H7 (cell line): ENCODE data around the gene METTL24. TPM values are rescaled to one million over a fixed set of nuclear protein-coding genes. Genes with fewer than 3 reads are reported as not detected.

ENCODE experiments used
- DNase-seq: peaks from one replicate; pipeline ENCODE4 v3.0.0; 2012
- H3K27me3 ChIP-seq: 2 replicates; pipeline ENCODE4 v1.6.0; 2011; ENCODE audit warnings: mild to moderate bottlenecking, low read length; ENCODE audit not compliant: control insufficient read depth, insufficient read depth
- H3K36me3 ChIP-seq: replicated peaks from 2 replicates; pipeline ENCODE4 v1.5.1; 2011; ENCODE audit warnings: low read length; ENCODE audit not compliant: control insufficient read depth, insufficient read depth
- H3K4me3 ChIP-seq: 2 replicates; pipeline ENCODE4 v1.5.1; 2011; ENCODE audit warnings: low read depth, mild to moderate bottlenecking, control low read depth, low read length, moderate library complexity; ENCODE audit not compliant: insufficient read depth
- total RNA-seq: library from RNA; depleted of rRNA; stranded (reverse); fragments of >200 nt; shearing (Covaris generic); gene quantifications from 2 replicates; pipeline ENCODE4 v1.2.3, GENCODE V29; 2014; rRNA removed

METTL24 gene
- total RNA-seq, 1 experiment from 2014 or later = 0.69 TPM

DNA sequence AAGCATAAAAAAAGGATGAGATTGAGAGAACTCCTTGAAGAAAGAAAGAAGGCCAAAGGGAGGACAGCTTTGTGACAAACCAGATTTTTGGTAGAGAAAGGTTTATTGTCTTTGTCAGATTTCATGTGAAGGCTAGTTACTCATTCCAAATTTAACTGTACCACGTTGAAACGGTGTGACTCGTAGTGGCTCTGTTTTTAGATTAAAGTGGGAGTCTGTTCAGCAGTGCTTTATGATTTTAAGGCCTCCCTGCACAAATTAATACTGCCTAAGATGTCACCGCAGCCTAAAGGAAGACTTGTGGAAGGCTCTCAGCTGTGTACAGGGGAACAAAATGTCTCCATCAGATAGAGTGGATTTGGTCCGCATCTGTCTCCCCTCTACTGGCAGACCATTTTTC, 142.0 kb downstream of the METTL24 start:
- Histone ChIP-seq H3K36me3 (peaks cover 7% of the 10 kb centered on the region), H3K27me3 (no peaks in the 10 kb centered on the region), H3K4me3 (no peak overlapping the region)
- DNase-seq = no peak

DNA sequence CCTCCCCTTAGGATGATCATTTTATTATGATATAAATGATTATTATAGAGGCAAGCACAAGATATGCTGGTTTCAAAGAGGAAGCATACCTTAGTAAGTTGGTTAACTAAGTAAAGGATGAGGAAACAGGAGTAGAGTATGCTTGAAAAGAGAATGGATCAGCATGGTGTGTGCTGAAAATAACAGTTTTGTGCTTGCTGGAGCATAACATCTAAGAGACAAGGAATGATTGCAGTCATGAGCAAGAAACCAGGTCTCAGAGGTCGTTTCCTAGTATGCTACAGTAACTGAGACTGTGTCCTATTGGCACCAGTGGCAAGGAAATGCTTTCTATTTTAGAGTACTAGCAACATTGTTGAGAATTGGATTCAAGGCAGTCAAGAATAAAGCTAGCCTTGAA, 143.8 kb downstream of the METTL24 start:
- no peak for DNase-seq
- peaks cover 5% of the 10 kb centered on the region for H3K36me3 ChIP-seq
- no peak overlapping the region for H3K4me3 ChIP-seq
- H3K27me3 ChIP-seq = no peaks in the 10 kb centered on the region

DNA sequence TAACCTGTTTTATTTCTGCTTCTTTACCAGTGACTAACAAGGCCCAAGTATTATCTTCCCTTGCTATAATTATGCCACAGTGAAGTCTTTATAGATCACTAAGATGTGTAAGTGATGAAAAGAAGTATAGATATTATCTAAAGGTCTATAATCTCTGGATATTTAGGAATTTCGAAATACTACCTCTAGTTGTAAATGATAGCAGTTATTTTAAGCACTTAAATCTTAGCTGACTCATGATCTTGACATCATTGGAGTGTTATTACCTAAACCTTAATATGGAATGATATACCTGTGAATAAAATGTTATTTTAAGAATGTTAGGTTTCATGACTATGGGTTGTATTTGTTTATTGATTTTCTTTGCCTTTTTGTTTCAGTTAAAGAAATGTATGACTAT, 146.4 kb downstream of the METTL24 start:
- Histone ChIP-seq H3K4me3 (no peak overlapping the region), H3K27me3 (no peaks in the 10 kb centered on the region), H3K36me3 (peaks cover 1% of the 10 kb centered on the region)
- no peak for DNase-seq

DNA sequence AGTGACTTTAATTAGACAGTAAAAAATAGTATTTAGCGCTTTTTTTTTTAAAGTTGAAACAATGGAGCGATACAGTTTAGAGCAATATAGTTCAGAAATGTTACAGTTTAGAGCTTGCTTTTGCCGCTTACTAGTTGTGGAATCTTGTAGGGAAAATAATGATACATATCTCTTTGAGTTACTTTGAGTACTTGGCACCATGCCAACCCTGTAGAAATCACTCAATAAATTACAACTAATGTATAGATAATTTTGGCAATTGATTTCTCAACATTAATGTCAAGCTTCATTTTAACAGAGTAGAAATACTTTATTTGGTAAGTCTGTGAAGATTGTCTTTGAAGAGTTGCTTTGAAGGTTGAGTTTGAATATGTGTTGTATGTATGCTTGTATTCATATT, 150.5 kb downstream of the METTL24 start:
- no peak for DNase-seq
- Histone ChIP-seq H3K36me3 (peaks cover 1% of the 10 kb centered on the region; the same call in 1 of the 2 replicates), H3K27me3 (no peaks in the 10 kb centered on the region)

DNA sequence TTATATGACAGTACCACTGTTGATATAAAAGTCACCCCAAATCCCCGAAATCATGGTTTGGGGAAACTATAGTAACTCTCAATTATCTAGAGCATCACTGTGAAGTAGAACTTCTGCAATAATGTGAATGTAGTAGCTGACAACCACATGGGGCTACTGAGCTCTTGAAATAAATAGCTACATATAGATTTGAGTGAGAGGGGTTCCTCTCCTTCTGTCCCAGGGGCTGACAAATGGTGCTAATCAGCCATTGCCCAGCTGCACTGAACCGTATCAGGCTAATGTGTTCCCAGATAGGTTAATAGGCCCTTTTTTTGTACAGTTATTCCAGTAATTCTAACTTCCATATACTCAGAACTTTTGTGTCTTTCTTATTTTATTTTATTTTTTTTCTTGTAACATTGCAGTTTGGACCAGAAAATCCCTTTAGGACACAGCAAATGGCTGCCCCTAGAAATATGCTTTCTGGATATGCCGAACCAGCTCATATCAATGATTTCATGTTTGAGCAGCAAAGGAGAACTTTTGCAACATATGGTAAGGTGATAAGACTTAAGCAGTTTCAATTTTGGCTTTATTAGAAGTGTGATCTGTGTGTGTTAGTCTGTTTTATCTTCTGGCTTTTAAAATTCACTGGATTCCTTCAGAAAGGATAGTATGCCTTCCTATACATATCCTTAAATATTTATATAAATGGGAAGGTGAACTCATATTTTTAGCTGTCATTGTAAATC, 156.8 kb downstream of the METTL24 start:
- DNase-seq = no peak
- Histone ChIP-seq H3K4me3 (no peak overlapping the region), H3K27me3 (no peaks in the 10 kb centered on the region), H3K36me3 (no peaks in the 10 kb centered on the region)

More for the DNA sequence above, 150.5 kb downstream of the METTL24 start:
- no peak overlapping the region for H3K4me3 ChIP-seq

DNA sequence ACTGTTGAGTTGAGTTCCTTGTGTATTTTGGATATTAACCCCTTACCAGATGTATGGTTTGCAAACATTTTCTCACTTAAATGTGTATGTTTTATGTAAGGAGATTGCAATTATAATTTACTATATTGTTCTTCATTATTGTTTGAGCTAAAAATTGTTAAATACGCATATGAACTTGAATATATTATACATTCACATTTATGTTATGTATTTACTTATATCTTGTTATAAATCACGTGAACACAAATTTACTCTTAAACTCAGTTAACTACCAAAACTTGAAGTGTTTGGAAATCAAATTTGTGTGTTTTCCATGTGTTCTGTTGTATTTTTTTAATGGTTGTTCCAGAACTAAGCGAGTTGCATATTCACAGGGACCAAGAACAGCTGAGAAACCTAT, 159.6 kb downstream of the METTL24 start:
- H3K27me3 ChIP-seq = no peaks in the 10 kb centered on the region
- no peak overlapping the region for H3K4me3 ChIP-seq
- no peaks in the 10 kb centered on the region for H3K36me3 ChIP-seq
- no peak for DNase-seq

DNA sequence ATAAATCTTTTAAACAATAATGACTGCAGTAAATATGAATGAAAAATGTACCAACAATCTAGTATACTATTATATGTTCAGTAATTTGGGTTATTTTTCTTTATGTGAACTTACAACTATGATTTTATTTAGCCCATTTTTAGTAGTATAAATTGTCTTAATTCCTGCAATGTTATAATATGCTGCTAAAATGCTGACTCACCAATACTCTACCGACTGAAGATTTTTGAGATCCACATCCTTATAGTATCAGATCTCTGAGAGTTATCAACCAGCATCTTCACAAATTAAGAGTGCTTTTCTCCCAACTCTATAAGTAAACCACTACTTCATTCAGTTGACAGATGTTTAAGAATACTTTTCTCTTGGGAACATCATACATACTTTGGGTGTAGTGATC, 161.3 kb downstream of the METTL24 start:
- no peaks in the 10 kb centered on the region for H3K27me3 ChIP-seq
- no peaks in the 10 kb centered on the region for H3K36me3 ChIP-seq
- H3K4me3 ChIP-seq = no peak overlapping the region
- DNase-seq = no peak

DNA sequence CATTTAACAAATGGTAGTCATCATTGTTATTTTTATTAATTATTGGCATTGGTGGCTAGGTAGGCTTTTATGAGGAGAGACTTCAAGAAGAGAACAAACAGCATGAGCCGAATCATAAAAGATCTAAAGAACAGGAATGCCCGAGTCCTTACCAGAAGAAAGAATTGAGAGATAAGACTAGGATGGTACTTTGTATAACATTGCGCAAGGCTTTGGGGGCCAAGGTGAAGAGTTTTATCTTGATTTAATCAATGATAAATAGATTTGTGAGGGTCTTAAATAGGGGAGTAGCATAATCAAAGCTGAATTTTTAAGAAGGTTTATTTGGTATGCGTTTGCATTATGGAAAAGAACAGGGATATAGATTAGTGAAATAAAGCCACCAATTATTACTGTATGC, 162.5 kb downstream of the METTL24 start:
- H3K36me3 ChIP-seq = no peaks in the 10 kb centered on the region

More for the DNA sequence above, 162.5 kb downstream of the METTL24 start:
- no peak overlapping the region for H3K4me3 ChIP-seq
- DNase-seq = no peak
- H3K27me3 ChIP-seq = no peaks in the 10 kb centered on the region

Other genes with a start within 250 kb of the METTL24 start
- 15.3 and 17.6 TPM in 2 replicates for gene WASF1, start 178.7 kb downstream of the METTL24 start, total RNA-seq
- 23.1 and 32.6 TPM in 2 replicates for gene CDC40, start 177.9 kb downstream of the METTL24 start, total RNA-seq
- not detected in 2 replicates for gene DDO, start 57.2 kb upstream of the METTL24 start, total RNA-seq
- gene SLC22A16, start 118.3 kb upstream of the METTL24 start, total RNA-seq = not detected in 2 replicates